SK-N-DZ (cell line): ENCODE results near the gene RPL28.

Experiments
- DNase-seq: peaks from one replicate; pipeline ENCODE4 v3.0.0-alpha.2; 2015; ENCODE audit warnings: low spot score

The RPL28 gene

DNA sequence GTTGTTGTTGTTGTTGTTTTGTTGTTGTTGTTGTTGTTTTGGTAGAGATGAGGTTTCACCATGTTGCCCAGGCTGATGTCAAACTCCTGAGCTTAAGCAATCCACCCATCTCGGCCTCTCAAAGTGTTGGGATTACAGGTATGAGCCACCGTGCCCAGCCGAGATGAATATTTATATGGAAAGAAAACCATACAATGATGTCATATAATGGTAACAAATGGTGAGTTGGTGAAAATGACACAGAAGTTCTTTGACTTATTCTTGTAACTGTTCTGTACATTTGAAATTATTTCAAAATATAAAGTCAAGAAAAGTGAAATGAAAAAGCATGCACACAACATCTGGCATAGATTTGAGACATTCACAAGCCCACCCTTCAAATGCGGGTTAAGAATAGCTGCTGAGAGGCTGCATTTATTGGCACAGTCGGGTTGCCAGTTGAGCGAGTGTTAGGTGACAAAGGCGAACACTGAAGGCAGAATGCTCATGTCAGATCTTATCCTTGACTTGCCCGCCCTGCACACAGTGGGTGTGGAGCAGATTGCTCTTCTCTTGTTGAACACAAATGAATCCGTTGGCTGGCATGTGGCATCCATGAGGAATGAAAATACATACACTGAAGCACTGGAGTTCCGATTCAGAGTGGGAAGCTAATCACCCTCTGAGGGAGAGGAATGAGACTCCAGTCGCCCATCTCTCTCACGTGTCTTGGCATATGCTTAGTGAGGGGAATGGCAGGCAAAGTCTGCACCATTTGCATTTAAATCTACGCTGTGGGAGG is 37.7 kb downstream of the RPL28 start:
- no peak for DNase-seq

- DNase-seq = no peak
Measured at GRCh38 chr19:55424518-55424917, 38.8 kb downstream of the RPL28 start.

DNA sequence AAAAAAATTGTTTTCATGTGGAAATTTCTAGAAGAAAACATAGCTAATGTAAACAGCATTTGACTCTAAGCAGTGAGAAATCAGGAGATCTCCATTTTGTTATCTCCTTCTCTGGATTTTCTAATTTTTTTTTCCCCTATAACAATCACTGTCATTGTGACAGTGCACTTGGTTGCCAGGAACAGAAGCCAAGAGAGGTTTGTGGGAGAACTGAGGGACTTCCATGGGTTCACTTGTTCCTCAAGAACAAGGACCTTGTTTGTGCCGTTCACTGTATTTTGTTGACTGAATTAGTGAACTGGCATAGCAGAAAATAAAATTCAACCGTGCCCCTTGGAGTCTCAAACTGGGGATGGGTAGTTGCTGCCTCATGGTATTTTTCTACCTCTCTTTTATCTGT is 40.3 kb downstream of the RPL28 start:
- no peak for DNase-seq

- no peak for DNase-seq
Measured at GRCh38 chr19:55431183-55431582, 45.5 kb downstream of the RPL28 start.

- no peak for DNase-seq
Measured at GRCh38 chr19:55432241-55432959, 46.7 kb downstream of the RPL28 start.

GRCh38 chr19:55433292-55433691 is 47.6 kb downstream of the RPL28 start:
- no peak for DNase-seq

DNA sequence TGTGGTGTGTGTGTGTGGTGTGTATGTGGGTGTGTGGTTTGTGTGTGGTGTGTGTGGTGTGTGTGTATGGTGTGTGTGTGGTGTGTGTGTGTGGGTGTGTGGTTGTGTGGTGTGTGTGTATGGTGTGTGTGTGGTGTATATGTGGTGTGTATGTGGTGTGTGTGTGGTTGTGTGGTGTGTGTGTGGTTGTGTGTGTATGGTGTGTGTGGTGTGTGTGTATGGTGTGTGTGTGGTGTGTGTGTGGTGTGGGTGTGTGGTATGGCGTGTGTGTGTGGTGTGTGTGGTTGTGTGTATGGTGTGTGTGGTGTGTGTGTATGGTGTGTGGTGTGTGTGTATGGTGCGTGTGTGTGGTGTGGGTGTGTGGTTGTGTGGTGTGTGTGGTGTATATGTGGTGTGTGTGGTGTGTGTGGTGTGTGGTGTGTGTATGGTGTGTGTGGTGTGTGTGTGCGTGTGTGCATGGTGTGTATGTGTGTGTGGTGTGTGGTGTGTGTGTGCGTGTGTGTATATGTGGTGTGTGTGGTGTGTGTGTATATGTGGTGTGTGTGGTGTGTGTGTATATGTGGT is 48.7 kb downstream of the RPL28 start:
- no peak for DNase-seq

- DNase-seq = no peak
Measured at GRCh38 chr19:55435020-55435419, 49.3 kb downstream of the RPL28 start.

GRCh38 chr19:55436847-55437246 is 51.1 kb downstream of the RPL28 start:
- no peak for DNase-seq

DNA sequence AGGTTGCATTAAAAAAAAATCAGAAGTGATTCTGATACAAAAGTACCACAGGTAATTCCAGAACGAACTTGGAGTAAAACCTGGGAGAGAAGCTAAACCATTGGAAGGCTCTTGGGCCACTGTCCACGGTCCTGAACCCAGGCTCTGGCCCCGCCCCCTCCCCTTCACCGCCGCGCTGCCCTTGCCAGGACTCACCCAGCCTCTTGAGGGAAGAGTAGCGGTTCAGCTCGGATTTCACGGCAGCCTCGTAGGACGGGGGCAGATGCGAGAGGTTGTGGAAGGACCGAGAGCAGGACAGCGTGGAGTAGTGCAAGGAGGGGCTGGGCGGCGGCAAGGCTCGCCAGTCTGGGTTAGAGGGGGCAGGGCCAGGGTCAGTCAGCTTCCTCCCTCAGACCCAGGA is 51.7 kb downstream of the RPL28 start:
- DNase-seq = peak; percentile 29

GRCh38 chr19:55439052-55439451 is 53.3 kb downstream of the RPL28 start:
- DNase-seq = no peak

- DNase-seq = no peak
Measured at GRCh38 chr19:55440411-55441105, 54.8 kb downstream of the RPL28 start.

DNA sequence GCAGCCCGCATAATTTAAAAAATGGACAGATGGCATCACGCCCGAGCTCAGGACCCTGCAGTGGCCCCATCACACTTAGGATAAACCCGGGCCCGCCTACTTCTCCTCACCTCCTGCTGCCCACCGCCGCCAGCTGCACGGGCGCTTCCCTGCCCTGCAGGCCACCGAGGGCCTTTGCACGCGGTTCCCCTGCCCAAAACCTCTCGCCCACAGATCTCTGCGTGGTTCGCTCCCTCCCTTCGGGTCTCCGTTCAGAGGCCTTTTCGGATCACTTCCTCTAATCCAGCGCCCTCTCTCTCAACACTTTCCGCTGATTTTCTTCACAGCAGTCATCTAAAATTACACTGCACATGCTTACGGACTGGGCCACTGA is 55.6 kb downstream of the RPL28 start:
- DNase-seq = no peak

DNA sequence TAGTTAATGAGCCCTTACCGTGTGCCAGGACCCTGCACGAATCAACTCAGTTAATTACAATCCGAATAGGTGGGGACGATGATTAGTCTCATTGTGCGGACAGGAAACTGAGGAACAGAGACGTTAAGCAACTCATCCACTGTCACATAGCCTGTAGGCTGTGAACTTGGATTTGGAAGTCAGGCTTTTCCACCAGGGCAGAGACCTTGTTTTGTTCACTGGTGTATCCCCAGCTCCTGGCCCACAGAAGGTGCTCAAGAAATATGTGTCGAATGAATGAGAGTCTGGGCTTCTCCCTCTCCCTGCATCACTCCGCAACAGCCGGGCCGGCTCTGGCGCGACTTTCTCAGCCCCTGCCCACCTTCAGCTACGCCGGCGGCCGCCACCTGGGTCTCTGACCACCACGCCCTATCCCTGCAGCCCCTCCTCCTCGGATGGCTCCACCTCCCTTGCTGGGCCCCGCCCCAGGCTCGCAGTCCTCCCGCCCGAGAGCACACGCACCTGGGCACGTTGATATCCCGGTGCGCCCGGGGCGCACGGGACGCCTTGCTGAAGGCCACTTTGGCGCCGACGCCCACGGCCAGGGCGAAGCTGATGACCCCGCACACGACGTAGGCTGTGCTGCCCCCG is 56.1 kb downstream of the RPL28 start:
- DNase-seq = no peak

- DNase-seq = no peak
Measured at GRCh38 chr19:55442372-55442961, 56.7 kb downstream of the RPL28 start.

- no peak for DNase-seq
Measured at GRCh38 chr19:55443045-55443823, 57.5 kb downstream of the RPL28 start, which contains the start of gene SHISA7. SHISA7 (minus strand) TSS chr19:55443300; CDS start chr19:55442863, 437 bp downstream.

DNA sequence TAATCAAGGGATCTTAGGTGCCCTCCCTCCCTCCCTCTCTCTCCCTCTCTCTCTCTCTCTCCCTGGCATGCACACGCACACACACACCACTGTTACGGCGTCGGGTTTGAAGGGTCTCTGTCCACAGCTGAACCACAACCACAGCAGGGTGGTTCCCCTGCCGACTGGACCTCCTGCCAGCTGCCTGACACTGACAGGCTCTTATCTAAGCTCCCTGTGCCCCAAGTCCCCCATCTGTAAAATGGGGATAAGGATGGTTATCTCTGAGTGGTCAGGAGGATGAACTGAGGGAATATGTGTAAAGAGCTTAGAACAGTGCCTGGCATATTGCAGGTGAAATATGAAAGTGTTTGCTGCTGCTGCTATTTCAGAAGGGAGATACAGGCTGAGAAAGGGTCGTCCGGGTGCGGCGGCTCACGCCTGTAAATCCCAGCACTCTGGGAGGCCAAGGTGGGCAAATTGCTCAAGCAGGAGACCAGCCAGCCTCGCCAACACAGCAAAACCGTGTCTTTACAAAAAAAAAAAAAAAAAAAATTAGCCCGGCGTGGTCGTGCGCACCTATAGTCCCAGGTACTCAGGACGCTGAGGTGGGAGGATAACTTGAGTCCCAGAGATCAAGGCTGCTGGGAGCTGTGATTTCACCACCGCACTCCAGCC is 58.2 kb downstream of the RPL28 start:
- no peak for DNase-seq

DNA sequence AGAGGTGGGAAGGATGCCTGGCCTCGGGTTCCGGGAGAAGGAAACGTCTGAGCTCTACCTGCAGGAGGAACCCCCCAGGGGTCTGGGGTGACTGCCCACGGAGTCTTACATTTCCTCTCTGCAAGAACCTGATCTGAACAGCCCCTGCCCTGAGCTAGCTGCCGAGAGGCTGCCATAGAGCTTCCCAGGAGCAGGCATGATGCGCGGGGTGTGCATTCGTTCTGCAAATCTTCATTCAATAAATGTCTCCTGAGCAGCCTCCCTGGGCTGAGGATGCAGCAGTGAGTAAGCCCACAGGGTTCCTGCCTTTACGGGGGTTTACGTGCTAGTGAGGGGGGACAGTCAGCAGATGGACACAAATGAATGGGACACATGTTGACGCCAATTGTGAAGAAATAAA is 58.9 kb downstream of the RPL28 start:
- no peak for DNase-seq

DNA sequence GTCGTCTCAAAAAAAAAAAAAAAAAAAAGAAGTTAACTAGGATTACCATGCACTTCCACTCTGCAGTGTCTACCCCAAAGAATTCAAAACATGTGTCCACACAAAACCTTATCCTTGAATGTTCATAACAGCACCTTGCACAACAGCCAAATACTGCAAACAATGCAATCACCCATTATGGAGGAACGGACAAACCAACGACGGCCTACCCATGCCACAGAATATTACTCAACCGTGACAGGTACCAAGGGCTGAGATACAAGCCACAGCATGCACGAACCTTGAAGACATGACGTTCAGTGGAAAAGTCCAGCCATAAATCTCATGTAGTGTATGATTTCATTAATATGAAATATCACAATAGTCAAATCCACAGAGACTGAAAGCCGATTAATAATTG is 60.3 kb downstream of the RPL28 start:
- DNase-seq = no peak
